ENCODE data around the gene TELO2.

Gene TELO2

DNA sequence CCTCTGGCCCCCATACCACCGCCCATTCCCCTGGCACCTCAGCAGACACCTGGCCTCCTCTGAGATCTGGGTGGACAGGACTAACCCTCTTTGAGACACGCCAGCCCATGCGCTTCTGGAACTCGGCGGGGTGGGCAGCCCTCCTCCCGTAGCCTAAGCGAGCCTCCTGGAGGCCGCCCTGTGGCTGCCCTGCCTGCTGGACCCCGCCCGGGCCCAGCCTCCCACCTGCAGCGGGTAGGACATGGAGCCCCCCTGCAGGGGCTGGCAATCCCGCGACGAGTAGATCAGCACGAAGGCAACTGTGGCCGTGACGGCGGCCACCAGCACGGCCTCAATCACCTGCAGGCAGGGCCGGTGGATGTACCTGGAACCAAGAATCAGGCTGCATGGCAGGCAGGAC is 40.6 kb upstream of the TELO2 start:
- no peak overlapping the region for H3K4me3 Mint-ChIP-seq
- no peaks in the 10 kb centered on the region for H3K9me3 Mint-ChIP-seq
- H3K27me3 Mint-ChIP-seq = no peaks in the 10 kb centered on the region
- H3K27ac Mint-ChIP-seq = no peak overlapping the region
- no peaks in the 10 kb centered on the region for H3K4me1 Mint-ChIP-seq (ENCODE audit: low read depth)
- intact Hi-C loops (cut with micrococcal nuclease) = no loop called here
- H3K36me3 Mint-ChIP-seq (ENCODE audit: low read depth) = peaks cover 100% of the 10 kb centered on the region

DNA sequence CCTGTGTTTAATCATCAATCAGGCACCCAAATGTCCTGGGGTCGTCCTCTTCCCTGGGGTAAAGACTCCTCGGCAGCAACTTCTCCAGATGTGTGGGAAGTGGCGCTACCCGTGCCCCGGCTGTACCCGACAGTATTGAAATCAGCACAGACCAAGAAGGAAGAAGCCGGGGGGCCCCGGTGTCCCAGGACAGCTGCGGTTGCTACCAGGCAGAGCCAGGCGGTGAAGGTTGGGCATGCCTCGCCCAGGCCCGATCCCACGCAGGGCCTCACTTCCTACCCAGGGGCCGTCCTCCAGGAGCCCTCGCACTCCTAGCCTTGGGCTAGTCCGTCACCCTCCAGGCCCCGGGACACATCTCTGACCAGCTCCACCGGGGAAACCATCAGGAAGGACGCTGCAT is 39.8 kb upstream of the TELO2 start:
- Mint-ChIP-seq H3K4me3 (no peak overlapping the region), H3K27me3 (no peaks in the 10 kb centered on the region), H3K4me1 (ENCODE audit: low read depth) (no peaks in the 10 kb centered on the region), H3K27ac (no peak overlapping the region), H3K9me3 (no peaks in the 10 kb centered on the region), H3K36me3 (ENCODE audit: low read depth) (peaks cover 100% of the 10 kb centered on the region)
- intact Hi-C loops (cut with micrococcal nuclease) = no loop called here

DNA sequence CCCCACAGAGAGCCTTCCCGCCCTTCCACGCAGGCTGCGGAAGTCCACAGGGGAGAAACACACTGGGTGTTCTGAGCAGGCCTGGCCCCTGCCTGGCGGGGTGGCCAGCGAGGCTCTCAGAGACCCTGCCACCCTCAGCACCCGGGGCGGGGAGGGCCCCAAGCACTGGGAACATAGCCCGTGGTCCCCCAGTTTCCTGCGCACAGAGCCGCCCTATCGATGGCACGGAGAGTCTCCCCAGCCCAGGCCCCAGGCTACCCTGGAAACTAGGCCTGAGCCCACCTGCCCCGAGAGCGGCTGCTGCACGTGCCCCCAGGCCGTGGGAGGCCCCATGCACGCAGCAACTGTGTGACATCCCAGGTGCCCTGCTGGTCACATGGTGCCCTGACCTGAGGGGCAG is 38.6 kb upstream of the TELO2 start:
- intact Hi-C loops (cut with micrococcal nuclease) = no loop called here
- no peak overlapping the region for H3K4me3 Mint-ChIP-seq
- H3K27me3 Mint-ChIP-seq = no peaks in the 10 kb centered on the region
- no peak overlapping the region for H3K27ac Mint-ChIP-seq
- H3K9me3 Mint-ChIP-seq = no peaks in the 10 kb centered on the region
- peaks cover 100% of the 10 kb centered on the region for H3K36me3 Mint-ChIP-seq (ENCODE audit: low read depth)
- H3K4me1 Mint-ChIP-seq (ENCODE audit: low read depth) = peaks cover 10% of the 10 kb centered on the region

DNA sequence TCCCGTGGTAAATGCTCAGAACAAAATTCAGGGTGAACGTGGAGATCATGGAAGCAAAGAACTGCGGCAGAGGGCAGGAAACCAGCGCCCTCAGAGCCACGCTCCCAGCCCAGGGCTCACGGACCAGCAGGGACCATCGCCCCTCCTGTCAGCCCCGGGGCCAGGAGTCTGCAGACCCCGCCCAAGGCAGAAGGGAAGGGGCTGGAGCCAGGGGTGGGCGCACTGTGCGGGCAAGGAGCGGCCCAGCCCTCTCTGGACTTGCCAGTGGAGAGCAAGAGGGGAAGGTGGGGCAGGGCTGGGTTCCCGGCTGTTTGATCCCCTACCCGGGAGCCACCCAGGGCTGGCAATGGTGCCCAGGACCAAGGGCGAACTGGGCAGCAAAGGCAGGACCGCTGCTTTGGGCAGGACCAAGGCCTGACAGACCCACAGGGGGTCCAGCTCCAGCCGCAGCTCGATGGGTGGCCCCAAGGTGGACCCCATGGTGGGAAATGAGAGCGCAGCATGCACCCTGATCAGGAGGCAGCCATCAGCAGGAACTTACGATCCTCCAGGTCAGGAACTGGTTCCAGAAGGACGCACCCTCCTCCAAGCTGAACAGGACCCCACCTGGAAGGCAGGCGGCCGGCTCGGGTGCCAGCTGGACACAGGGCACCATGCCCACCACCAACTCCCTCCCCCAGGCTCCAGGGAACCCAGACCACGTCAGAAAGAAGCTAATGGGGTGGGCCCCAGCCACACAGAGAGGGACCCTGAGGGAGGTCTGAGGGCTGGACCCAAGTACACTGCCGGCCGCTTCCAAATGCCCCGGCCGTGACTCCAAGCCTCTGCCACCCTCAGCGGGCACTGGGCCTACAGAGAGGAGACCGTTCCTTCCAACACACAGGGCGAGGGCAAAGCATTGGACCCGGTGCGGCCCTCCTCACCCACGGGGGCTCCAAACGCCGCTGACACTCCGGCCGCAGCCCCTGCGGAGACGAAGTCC is 37.7 kb upstream of the TELO2 start:
- Mint-ChIP-seq H3K36me3 (ENCODE audit: low read depth) (peaks cover 100% of the 10 kb centered on the region), H3K4me3 (no peak overlapping the region), H3K27me3 (no peaks in the 10 kb centered on the region), H3K4me1 (ENCODE audit: low read depth) (peaks cover 20% of the 10 kb centered on the region), H3K27ac (no peak overlapping the region), H3K9me3 (no peaks in the 10 kb centered on the region)
- intact Hi-C loops (cut with micrococcal nuclease) = no loop called here

DNA sequence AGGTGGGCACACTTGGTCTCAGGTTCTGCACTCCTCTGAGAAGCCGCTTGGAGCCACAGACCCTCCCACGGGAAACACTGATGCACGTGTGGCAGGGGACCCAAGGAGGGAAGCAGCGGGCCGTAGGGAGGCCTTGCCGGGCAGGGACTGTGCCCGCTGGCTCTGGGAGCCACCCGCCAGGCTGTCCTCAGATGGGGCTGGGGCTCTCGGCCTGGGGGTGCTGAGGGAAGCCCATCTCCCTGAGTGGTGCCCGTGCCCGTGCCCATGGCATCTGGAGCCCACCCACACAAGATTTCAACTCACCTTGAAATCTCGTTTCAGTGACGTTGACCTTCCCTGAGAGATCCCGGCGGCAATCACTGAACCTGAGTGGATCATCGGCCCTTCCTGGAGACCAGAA is 36.2 kb upstream of the TELO2 start:
- no peaks in the 10 kb centered on the region for H3K9me3 Mint-ChIP-seq
- no peak overlapping the region for H3K27ac Mint-ChIP-seq
- intact Hi-C loops (cut with micrococcal nuclease) = no loop called here

DNA sequence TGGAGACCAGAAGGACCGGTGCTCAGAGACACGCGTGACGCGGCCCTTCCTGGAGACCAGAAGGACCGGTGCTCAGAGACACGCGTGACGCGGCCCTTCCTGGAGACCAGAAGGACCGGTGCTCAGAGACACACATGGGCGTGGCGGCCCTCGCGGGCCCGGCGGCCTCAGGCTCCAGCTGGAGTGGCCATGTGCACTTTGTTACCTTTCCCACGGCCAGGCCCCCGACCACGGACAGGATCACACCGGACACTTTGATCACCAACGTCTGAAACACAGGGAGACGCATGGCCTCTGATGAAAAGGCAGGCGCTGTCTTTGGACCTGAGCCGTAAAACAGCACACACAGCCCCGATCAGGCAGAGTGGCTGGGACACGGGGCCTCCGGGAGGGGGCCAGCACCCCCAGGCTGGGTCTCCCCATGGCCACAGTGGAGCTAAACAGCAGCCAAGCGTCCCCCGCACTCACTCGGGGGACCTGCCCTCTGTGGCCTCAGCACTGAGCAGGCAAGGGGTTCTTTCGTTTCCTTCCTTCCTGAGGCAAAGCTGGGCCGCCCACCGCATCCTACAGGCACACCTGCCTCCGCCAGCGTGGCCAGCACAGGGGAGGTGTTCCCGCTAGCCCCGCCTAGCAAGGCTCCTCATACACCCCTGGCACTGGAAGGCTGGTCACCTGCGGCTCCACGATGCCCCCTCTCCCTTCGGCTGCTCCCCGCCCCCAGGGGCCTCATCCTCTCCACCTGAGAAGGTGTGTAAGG is 35.5 kb upstream of the TELO2 start:
- peaks cover 100% of the 10 kb centered on the region for H3K36me3 Mint-ChIP-seq (ENCODE audit: low read depth)
- H3K9me3 Mint-ChIP-seq = no peaks in the 10 kb centered on the region
- H3K4me1 Mint-ChIP-seq (ENCODE audit: low read depth) = peaks cover 22% of the 10 kb centered on the region
- intact Hi-C loops (cut with micrococcal nuclease) = no loop called here
- H3K4me3 Mint-ChIP-seq = no peak overlapping the region
- no peak overlapping the region for H3K27ac Mint-ChIP-seq
- no peaks in the 10 kb centered on the region for H3K27me3 Mint-ChIP-seq

More for the DNA sequence above, 36.2 kb upstream of the TELO2 start:
- Mint-ChIP-seq H3K4me3 (no peak overlapping the region), H3K36me3 (ENCODE audit: low read depth) (peaks cover 100% of the 10 kb centered on the region), H3K4me1 (ENCODE audit: low read depth) (peaks cover 22% of the 10 kb centered on the region), H3K27me3 (no peaks in the 10 kb centered on the region)

DNA sequence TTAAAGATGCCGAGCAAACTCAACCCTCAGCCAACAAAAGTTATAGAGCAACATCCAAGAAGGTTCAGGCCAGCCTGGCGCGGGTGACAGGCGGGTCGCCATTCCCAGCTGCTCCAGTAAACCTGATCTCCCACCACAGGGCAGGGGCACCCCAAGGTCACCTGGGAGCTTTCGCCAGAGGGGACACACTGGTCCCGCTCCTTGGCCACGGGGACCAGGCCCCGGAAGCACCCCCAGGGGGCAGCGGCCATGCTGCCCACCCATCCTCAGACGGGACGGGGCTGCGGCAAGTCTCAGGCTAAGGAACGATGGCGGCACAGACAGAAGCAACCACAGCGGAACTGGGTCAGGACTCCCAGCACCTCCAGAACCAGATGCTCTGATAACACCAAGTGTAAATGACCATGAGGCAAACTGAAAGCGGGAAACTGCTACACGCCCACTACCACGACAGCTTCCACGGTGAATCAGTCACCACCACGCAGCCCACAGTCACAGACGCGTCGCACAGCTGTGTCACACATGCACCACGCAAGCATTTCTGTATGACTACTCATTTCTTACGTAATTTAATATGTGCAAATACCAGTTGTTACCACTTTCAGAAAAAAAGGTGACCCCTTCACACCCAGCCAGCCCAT is 34.7 kb upstream of the TELO2 start:
- Mint-ChIP-seq H3K36me3 (ENCODE audit: low read depth) (peaks cover 100% of the 10 kb centered on the region), H3K27me3 (no peaks in the 10 kb centered on the region), H3K9me3 (no peaks in the 10 kb centered on the region), H3K4me1 (ENCODE audit: low read depth) (peaks cover 22% of the 10 kb centered on the region), H3K4me3 (no peak overlapping the region), H3K27ac (peak overlapping the region; percentile 11)
- intact Hi-C loops (cut with micrococcal nuclease) = no loop called here

DNA sequence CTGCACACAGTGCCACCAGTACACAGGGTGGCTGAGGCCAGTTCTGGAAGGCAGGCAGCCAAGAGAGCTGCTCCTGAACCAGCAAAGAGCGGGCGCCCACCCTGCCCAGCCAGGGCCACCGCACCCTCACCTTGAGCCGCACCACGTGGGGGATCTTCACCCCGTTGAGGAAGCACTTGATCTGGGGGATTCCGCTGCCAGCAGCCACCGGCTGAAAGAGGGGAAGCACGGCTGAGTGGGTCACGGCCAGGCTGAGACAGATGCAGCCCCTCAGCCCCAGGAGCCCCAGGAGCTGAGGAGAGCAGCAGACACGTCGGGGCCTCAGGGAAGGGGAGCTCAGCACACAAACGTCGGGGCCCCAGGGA is 34.2 kb upstream of the TELO2 start:
- peaks cover 22% of the 10 kb centered on the region for H3K4me1 Mint-ChIP-seq (ENCODE audit: low read depth)
- peaks cover 100% of the 10 kb centered on the region for H3K36me3 Mint-ChIP-seq (ENCODE audit: low read depth)
- H3K27ac Mint-ChIP-seq = peak overlapping the region; percentile 11
- H3K27me3 Mint-ChIP-seq = no peaks in the 10 kb centered on the region
- intact Hi-C loops (cut with micrococcal nuclease) = no loop called here
- no peaks in the 10 kb centered on the region for H3K9me3 Mint-ChIP-seq
- H3K4me3 Mint-ChIP-seq = no peak overlapping the region

DNA sequence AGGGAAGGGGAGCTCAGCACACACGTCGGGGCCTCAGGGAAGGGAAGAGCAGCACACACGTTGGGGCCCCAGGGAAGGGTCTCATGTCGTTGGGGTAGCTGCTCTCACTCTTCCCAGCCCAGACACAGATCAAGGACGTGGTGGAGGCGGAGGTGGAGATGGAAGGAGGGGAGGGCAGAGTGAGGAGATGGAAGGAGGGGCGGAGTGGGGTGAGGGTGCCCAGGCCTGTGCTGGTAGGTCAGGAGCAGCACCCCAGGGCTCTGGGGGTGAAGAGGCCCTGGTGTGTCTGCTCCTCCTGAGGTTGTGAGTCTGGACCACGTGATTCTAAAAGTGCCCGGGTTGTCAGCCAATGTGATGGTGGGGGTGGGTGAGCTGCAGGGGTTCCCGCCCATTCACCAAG is 33.2 kb upstream of the TELO2 start:
- intact Hi-C loops (cut with micrococcal nuclease) = no loop called here

DNA sequence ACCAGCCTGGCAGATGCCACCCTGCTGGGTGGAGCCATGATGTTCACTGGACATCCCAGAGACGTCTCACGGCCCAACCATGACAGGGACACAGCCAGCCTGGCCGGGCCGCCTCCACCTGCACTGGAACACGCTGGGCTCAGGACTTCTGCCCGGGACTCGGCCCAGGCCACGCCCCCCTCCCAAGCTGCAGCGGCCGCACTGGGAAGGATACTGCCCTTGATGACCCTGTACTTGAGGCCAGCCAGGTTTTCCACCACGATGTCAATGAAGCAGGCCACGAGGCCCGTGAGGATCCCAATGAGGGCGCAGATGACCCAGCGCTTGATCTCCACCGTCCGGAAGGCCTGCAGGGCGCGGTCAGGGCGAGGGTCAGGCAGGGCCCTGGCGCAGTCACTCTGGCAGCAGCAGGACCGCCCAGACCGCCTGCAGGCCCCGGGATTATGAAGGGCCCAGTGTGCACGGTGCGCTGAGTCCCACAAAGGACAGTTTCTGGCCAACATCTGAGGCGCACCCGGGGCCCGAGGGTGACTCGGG is 32.5 kb upstream of the TELO2 start:
- H3K9me3 Mint-ChIP-seq = no peaks in the 10 kb centered on the region
- H3K4me3 Mint-ChIP-seq = no peak overlapping the region
- no peaks in the 10 kb centered on the region for H3K27me3 Mint-ChIP-seq
- H3K36me3 Mint-ChIP-seq (ENCODE audit: low read depth) = peaks cover 100% of the 10 kb centered on the region
- H3K4me1 Mint-ChIP-seq (ENCODE audit: low read depth) = peaks cover 27% of the 10 kb centered on the region
- intact Hi-C loops (cut with micrococcal nuclease) = no loop called here
- no peak overlapping the region for H3K27ac Mint-ChIP-seq

More for the DNA sequence above, 33.2 kb upstream of the TELO2 start:
- Mint-ChIP-seq H3K4me3 (no peak overlapping the region), H3K9me3 (no peaks in the 10 kb centered on the region), H3K36me3 (ENCODE audit: low read depth) (peaks cover 100% of the 10 kb centered on the region), H3K27ac (peak overlapping the region; percentile 68), H3K27me3 (no peaks in the 10 kb centered on the region), H3K4me1 (ENCODE audit: low read depth) (peaks cover 25% of the 10 kb centered on the region)

DNA sequence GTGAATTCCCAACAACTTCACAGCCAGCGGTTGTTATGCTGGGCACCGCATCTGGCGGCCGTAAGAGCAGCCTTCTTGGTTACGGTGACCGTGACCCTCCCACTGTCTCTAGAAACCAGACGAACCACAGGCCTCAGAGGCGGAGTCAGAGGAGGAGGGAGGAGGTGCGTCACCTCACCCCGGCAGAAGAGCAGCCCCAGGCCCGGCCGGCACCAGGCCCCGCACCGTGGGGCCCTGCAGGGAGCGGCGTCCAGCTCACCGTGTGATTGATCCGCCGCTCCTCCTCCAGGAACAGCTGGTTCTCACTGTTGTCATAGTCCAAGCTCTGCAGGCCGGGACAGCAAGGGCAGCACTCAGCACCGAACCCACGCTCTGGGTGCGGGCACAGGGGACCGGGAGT is 32.0 kb upstream of the TELO2 start:
- intact Hi-C loops (cut with micrococcal nuclease) = no loop called here
- Mint-ChIP-seq H3K36me3 (ENCODE audit: low read depth) (peaks cover 100% of the 10 kb centered on the region), H3K9me3 (no peaks in the 10 kb centered on the region), H3K27me3 (no peaks in the 10 kb centered on the region), H3K4me3 (no peak overlapping the region), H3K27ac (no peak overlapping the region), H3K4me1 (ENCODE audit: low read depth) (peaks cover 27% of the 10 kb centered on the region)

DNA sequence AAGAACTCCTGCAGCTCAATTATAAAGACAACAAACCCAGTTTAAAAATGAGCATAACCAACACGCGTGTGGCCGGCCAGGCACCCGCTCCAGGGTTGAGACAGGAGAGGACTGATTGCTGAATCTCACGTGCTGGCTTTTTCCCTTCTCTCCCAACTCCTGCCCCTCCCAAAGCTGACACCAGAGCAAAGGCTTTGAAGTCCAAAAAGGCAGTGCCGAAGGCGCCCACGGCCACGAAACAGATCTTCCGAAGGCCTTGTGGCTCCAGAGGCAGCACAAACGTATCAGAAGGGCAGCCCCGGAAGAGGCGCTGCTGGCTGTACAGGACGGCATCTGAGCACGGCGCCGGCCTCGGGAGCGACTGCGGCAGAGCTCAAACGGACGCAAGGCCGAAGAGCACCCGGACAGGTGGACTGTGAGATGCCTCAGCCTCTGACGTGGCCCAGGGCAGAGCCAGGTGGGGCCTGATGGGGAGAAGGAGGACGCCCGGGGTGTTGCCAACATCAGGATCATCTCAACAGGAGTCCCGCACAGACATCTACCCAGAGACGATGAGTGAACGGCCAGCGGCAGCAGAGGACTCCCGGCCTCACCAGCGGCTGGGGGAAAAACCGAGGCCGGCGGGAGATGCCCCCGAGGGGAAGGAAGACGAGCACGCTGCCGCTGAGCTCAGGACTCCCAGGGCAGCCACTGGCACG is 28.8 kb upstream of the TELO2 start:
- no peak overlapping the region for H3K4me3 Mint-ChIP-seq
- no peak overlapping the region for H3K27ac Mint-ChIP-seq
- peaks cover 94% of the 10 kb centered on the region for H3K36me3 Mint-ChIP-seq (ENCODE audit: low read depth)
- no peaks in the 10 kb centered on the region for H3K27me3 Mint-ChIP-seq
- H3K9me3 Mint-ChIP-seq = no peaks in the 10 kb centered on the region
- intact Hi-C loops (cut with micrococcal nuclease) = no loop called here
- H3K4me1 Mint-ChIP-seq (ENCODE audit: low read depth) = peaks cover 42% of the 10 kb centered on the region

DNA sequence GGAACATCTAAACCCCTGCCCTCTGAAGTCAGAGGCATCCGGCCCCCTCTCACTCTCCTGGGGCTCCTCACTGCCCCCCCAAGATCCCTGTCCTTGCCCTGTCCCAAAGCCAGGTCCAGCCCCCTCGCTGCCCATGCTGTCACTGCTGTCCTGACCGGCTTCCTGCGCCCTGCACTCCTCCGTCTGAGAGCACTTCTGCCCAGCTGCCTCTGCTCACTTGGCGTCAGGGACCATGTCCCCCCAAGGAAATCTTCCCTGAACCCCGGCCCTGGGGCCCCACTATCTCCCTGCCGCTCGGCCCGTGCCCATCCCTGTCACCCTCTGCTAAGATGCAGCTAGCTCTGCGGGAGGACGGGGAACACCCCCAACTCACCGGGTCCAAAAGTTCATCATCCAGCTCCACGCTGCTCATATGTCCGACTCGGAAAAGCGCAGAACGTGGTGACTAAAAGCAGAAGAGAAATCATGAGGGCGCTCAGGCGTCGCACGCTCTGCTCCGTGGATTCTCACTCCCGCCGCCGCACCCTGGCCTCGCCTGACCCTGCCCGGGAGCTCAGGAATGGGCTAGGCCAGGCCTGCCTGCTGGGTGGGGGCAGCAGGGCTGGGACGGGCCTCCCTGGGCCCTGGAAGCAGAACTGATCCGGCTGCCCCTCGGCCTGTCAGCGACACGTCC is 28.1 kb upstream of the TELO2 start:
- Mint-ChIP-seq H3K9me3 (no peaks in the 10 kb centered on the region), H3K36me3 (ENCODE audit: low read depth) (peaks cover 87% of the 10 kb centered on the region)

More for the DNA sequence above, 28.1 kb upstream of the TELO2 start:
- Mint-ChIP-seq H3K4me1 (ENCODE audit: low read depth) (peaks cover 43% of the 10 kb centered on the region), H3K27me3 (no peaks in the 10 kb centered on the region), H3K27ac (peak overlapping the region; percentile 33), H3K4me3 (no peak overlapping the region)
- intact Hi-C loops (cut with micrococcal nuclease) = no loop called here

Data from dendritic cell treated with granulocyte-macrophage colony-stimulating factor and Interleukin-4, amounts not matched to agents 40 ng/mL and 50 ng/mL, for 4 days (primary cell).